Endothelial cell (in vitro differentiated cells): ENCODE results near the gene IGSF9. TPM values are rescaled to one million over a fixed set of nuclear protein-coding genes. Genes with fewer than 3 reads are reported as not detected.
A peak's percentile ranks its signal among the peaks of the same experiment; 100 is the strongest.

Source experiments
- DNase-seq: peaks from one replicate; pipeline ENCODE4 v3.0.0; 2021; ENCODE audit warnings: low spot score
- H3K27ac Mint-ChIP-seq: one replicate; pipeline ENCODE4 v1.8.0; 2021; ENCODE audit warnings: mixed read lengths, inconsistent platforms; ENCODE audit not compliant: unreplicated experiment
- H3K27me3 Mint-ChIP-seq: one replicate; pipeline ENCODE4 v1.8.0; 2021; ENCODE audit warnings: mild to moderate bottlenecking, moderate library complexity, mixed read lengths, inconsistent platforms; ENCODE audit not compliant: unreplicated experiment
- H3K36me3 Mint-ChIP-seq: one replicate; pipeline ENCODE4 v1.8.0; 2021; ENCODE audit warnings: mild to moderate bottlenecking, low read depth, mixed read lengths, inconsistent platforms; ENCODE audit not compliant: unreplicated experiment
- H3K4me1 Mint-ChIP-seq: one replicate; pipeline ENCODE4 v1.8.0; 2021; ENCODE audit warnings: mild to moderate bottlenecking, mixed read lengths, inconsistent platforms; ENCODE audit not compliant: unreplicated experiment
- H3K4me3 Mint-ChIP-seq: one replicate; pipeline ENCODE4 v1.8.0; 2021; ENCODE audit warnings: mild to moderate bottlenecking, mixed read lengths, inconsistent platforms; ENCODE audit not compliant: unreplicated experiment
- H3K9me3 Mint-ChIP-seq: one replicate; pipeline ENCODE4 v1.8.0; 2021; ENCODE audit warnings: mixed read lengths, inconsistent platforms; ENCODE audit not compliant: unreplicated experiment
- CTCF ChIP-seq: fragments of 200-600 bp; sonication (generic); IDR thresholded peaks from one replicate; pipeline ENCODE4 v1.5.0; 2021; ENCODE audit warnings: antibody characterized with exemption; ENCODE audit not compliant: unreplicated experiment
- total RNA-seq: library from RNA; stranded (reverse); fragmentation: NEBNext Ultra II Directional; extraction: Animal tissue kit (Norgen Biotek cat#: 25700); gene quantifications from one replicate; pipeline ENCODE4 v1.2.1, GENCODE V29; 2021; ENCODE audit not compliant: unreplicated experiment

The IGSF9 gene
- total RNA-seq, 1 donor from 2014 or later, result 2.2 TPM

GRCh38 chr1:159949123-159949522 lies 3.7 kb upstream of the IGSF9 start:
- Mint-ChIP-seq H3K4me1 (peaks cover 8% of the 10 kb centered on the region), H3K4me3 (no peak overlapping the region), H3K27ac (no peak overlapping the region), H3K9me3 (no peaks in the 10 kb centered on the region), H3K27me3 (peaks cover 6% of the 10 kb centered on the region), H3K36me3 (no peaks in the 10 kb centered on the region)
- TF ChIP-seq CTCF, result no peak
- DNase-seq, result no peak

DNA sequence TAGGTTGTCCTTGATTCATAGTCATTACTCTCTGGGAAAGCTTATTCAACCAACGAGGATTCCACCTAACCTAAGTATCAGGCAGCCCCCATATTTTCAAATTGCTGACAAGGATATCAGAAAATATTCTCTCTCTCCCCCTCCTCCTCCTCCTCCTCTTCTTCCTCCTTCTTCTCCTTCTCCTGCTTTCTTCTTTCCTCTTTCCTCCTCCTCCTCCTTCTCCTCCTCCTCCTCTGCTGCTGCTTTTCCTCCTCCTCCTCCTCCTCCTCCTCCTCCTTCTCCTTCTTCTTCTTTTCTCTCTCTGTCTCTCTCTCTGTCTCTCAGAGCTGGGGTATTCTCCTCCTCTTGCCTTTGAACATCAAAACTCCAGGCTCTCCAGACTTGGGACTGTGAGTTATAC lies 2.5 kb upstream of the IGSF9 start:
- Mint-ChIP-seq H3K36me3 (no peaks in the 10 kb centered on the region), H3K4me1 (peaks cover 7% of the 10 kb centered on the region), H3K9me3 (no peaks in the 10 kb centered on the region), H3K27ac (no peak overlapping the region), H3K27me3 (peaks cover 6% of the 10 kb centered on the region), H3K4me3 (no peak overlapping the region)
- TF ChIP-seq CTCF, result no peak
- no peak for DNase-seq

DNA sequence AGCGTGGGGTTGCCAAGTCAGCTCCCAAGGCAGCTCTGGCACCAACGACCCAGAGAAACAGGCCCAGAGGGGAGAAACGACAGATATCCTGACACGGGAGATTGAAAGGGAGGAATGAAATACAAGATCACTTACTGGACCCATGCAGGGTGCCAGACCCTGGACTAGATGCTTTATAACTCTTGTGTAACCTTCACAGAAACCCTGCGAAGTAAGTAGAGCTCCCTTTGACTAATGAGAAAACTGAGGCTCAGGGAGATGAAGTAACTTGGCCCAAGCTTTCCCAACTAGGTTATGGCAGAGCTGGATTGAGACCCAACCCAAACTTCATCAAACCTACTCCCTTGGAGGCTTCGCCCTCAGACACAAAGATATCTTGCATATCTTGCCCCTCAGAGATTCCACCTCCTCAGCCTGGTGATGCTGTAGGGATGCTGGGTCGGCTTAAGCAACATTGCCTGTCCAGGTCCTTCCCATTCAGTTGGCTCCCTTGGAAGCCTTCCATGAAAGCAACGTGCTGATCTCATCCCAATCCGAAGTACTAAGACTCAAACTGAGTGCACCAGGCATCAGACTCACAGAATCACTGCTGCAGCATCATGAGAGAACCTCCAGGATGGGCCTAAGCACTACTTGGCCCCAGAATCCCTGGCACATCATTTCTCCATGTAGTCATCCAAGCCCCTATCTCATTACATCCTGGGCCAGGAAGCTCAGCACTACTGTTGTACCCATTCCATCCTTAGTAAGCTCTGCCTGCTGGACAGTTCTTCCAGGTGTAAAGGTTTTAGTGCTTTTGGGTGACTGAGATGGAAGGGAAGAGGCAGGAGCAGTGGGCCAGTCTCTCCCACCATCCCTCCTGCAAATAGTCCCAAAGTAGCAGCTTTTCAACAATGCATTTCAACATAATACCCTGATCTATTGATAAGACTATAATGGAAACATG lies 1.1 kb upstream of the IGSF9 start:
- TF ChIP-seq CTCF, result no peak
- Mint-ChIP-seq H3K27me3 (peaks cover 12% of the 10 kb centered on the region), H3K4me3 (peak overlapping the region; percentile 62), H3K4me1 (peaks cover 7% of the 10 kb centered on the region), H3K36me3 (no peaks in the 10 kb centered on the region), H3K9me3 (no peaks in the 10 kb centered on the region), H3K27ac (peak overlapping the region; percentile 36)
- no peak for DNase-seq

- Mint-ChIP-seq H3K4me3 (peak overlapping the region; percentile 89), H3K27me3 (peaks cover 13% of the 10 kb centered on the region), H3K27ac (peak overlapping the region; percentile 13), H3K4me1 (peaks cover 7% of the 10 kb centered on the region), H3K9me3 (no peaks in the 10 kb centered on the region), H3K36me3 (no peaks in the 10 kb centered on the region)
- no peak for DNase-seq
- TF ChIP-seq CTCF, result no peak
These were observed 574 bp downstream of the IGSF9 start for GRCh38 chr1:159944623-159945455.
